ENCODE results near the gene BSDC1.

- TF ChIP-seq POLR2A (IDR thresholded peaks at IDR 0.05; ENCODE audit: low read depth, low read length) (no peak), POLR2AphosphoS5 (IDR thresholded peaks at IDR 0.05; ENCODE audit: low read depth, low read length) (no peak), TAF1 (IDR thresholded peaks at IDR 0.05; ENCODE audit: borderline replicate concordance, low read depth, low read length) (no peak)
Observed at GRCh38 chr1:32386676-32387392, 7.4 kb downstream of the BSDC1 start.

Data from GM12892 (cell line).